IMR-90 (cell line): Measurements from ENCODE around the gene USP4.

Experiments
- CEBPB ChIP-seq: IDR thresholded peaks from 2 replicates; pipeline ENCODE4 v1.6.1; 2012; ENCODE audit warnings: low read depth, low read length, improper control_type of control experiment
- CHD1 ChIP-seq: IDR thresholded peaks from 2 replicates; pipeline ENCODE4 v1.6.1; 2012; ENCODE audit warnings: low read depth, low read length, improper control_type of control experiment
- CTCF ChIP-seq: conservative IDR thresholded peaks from 2 replicates; pipeline ENCODE4 v1.5.1; 2012; ENCODE audit warnings: mild to moderate bottlenecking, low read depth, low read length, improper control_type of control experiment
- ELK1 ChIP-seq: fragments of 150-350 bp; IDR thresholded peaks from 2 replicates; pipeline ENCODE4 v1.6.1; 2016; ENCODE audit warnings: low read depth, mild to moderate bottlenecking, low read length, moderate library complexity, borderline replicate concordance
- FOS ChIP-seq: fragments of 150-350 bp; IDR thresholded peaks from 2 replicates; pipeline ENCODE4 v1.6.1; 2016; ENCODE audit warnings: low read depth, low read length
- MAFK ChIP-seq: IDR thresholded peaks from 2 replicates; pipeline ENCODE4 v1.6.1; 2012; ENCODE audit warnings: low read depth, low read length, improper control_type of control experiment
- MAZ ChIP-seq: IDR thresholded peaks from 2 replicates; pipeline ENCODE4 v1.6.1; 2012; ENCODE audit warnings: low read depth, mild to moderate bottlenecking, low read length, improper control_type of control experiment, moderate library complexity, borderline replicate concordance
- POLR2A ChIP-seq: IDR thresholded peaks from 2 replicates; pipeline ENCODE4 v1.6.1; 2012; ENCODE audit warnings: mild to moderate bottlenecking, low read depth, low read length
- RAD21 ChIP-seq: IDR thresholded peaks from 2 replicates; pipeline ENCODE4 v1.6.1; 2012; ENCODE audit warnings: low read length, improper control_type of control experiment
- RFX5 ChIP-seq: IDR thresholded peaks from 2 replicates; pipeline ENCODE4 v1.8.0; 2012; ENCODE audit warnings: low read depth, mild to moderate bottlenecking, low read length, moderate library complexity
- TF ChIP-seq, protein P1 (sequence below): fragments of 150-350 bp; IDR thresholded peaks from 2 replicates; pipeline ENCODE4 v1.6.1; 2017; ENCODE audit warnings: mild to moderate bottlenecking, antibody characterized with exemption, low read length, low read depth

- no peak for TF ChIP-seq ELK1
- TF ChIP-seq FOS = no peak
- TF ChIP-seq CTCF = no peak
- no peak for TF ChIP-seq POLR2A
- no peak for TF ChIP-seq MAZ
- TF ChIP-seq CHD1 = no peak
- TF ChIP-seq RFX5 = no peak
- TF ChIP-seq MAFK = no peak
- no peak for TF ChIP-seq RAD21
- TF ChIP-seq, protein P1, sequence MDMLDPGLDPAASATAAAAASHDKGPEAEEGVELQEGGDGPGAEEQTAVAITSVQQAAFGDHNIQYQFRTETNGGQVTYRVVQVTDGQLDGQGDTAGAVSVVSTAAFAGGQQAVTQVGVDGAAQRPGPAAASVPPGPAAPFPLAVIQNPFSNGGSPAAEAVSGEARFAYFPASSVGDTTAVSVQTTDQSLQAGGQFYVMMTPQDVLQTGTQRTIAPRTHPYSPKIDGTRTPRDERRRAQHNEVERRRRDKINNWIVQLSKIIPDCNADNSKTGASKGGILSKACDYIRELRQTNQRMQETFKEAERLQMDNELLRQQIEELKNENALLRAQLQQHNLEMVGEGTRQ = no peak
- TF ChIP-seq CEBPB = no peak
These were observed 49.4 kb upstream of the USP4 start for GRCh38 chr3:49389297-49389696.
